HCT116 (cell line): ENCODE data around the gene DPYSL4.

Experiments used
- CTCF ChIP-seq, 3 experiments: fragments of 200-600 bp in 1 of 3; sonication (generic) in 1 of 3; IDR thresholded peaks in 2 of 3; conservative IDR thresholded peaks in 1 of 3; 2 replicates each; pipeline ENCODE4 v1.5.1; 2012 to 2017; ENCODE audit warnings: low read depth in 2 of 3, low read length in 2 of 3, antibody characterized with exemption in 1 of 3, borderline replicate concordance in 1 of 3, control low read depth in 1 of 3, mild to moderate bottlenecking in 1 of 3, mixed read lengths in 1 of 3, mixed run types in 1 of 3, moderate library complexity in 1 of 3; ENCODE audit not compliant: insufficient read depth in 1 of 3
- EZH2phosphoT487 ChIP-seq: fragments of 200-600 bp; IDR thresholded peaks from 2 replicates; pipeline ENCODE4 v1.6.1; 2018; ENCODE audit warnings: antibody characterized with exemption, borderline replicate concordance
- MAX ChIP-seq: IDR thresholded peaks from 2 replicates; pipeline ENCODE4 v1.6.1; 2012
- POLR2A ChIP-seq: IDR thresholded peaks from 2 replicates; pipeline ENCODE4 v1.7.0; 2011; ENCODE audit warnings: borderline replicate concordance; ENCODE audit not compliant: insufficient read depth, insufficient read length; ENCODE audit errors: extremely low read depth
- RAD21 ChIP-seq: IDR thresholded peaks from 2 replicates; pipeline ENCODE4 v1.6.1; 2012; ENCODE audit warnings: low read depth, mild to moderate bottlenecking
- YY1 ChIP-seq: IDR thresholded peaks from 2 replicates; pipeline ENCODE4 v1.6.1; 2011; ENCODE audit warnings: low read length, low read depth, moderate library complexity, mild to moderate bottlenecking; ENCODE audit not compliant: insufficient replicate concordance; ENCODE audit errors: extremely low read depth
- ZNF274 ChIP-seq: fragments of 200-500 bp; sonication (Bioruptor generic); IDR thresholded peaks from 2 replicates; pipeline ENCODE4 v1.6.1; 2014; ENCODE audit warnings: mild to moderate bottlenecking, low read depth, low read length, inconsistent platforms

GRCh38 chr10:132247943-132248342 lies 61.2 kb downstream of the DPYSL4 start:
- TF ChIP-seq CTCF (IDR thresholded peaks at IDR 0.05 in 2 of 3, conservative IDR thresholded peaks at IDR 0.05 in 1 of 3; ENCODE audit: borderline replicate concordance in 1 of 3, insufficient read depth in 1 of 3, low read depth in 2 of 3, low read length in 2 of 3) = no peak
- no peak for TF ChIP-seq YY1
- TF ChIP-seq POLR2A = no peak
- TF ChIP-seq EZH2phosphoT487 = no peak
- TF ChIP-seq MAX = no peak
- no peak for TF ChIP-seq RAD21
- no peak for TF ChIP-seq ZNF274
